OCI-LY3 (cell line): Measurements from ENCODE around the gene PICALM.

Experiments used
- CTCF ChIP-seq: fragments of 200-600, 300-600 bp; sonication (generic); IDR thresholded peaks from 2 replicates; pipeline ENCODE4 v1.5.1; 2014; ENCODE audit warnings: antibody characterized with exemption, low read length, low read depth
- EZH2phosphoT487 ChIP-seq: fragments of 200-600 bp; shearing (Covaris generic); IDR thresholded peaks from 2 replicates; pipeline ENCODE4 v1.6.1; 2018; ENCODE audit warnings: antibody characterized with exemption, mixed run types, low read depth

GRCh38 chr11:86013713-86014112 lies 55.2 kb downstream of the PICALM start:
- TF ChIP-seq CTCF (no peak), EZH2phosphoT487 (no peak)
